ENCODE results near the gene CCDC127. TPM values are rescaled to one million over a fixed set of nuclear protein-coding genes. Genes with fewer than 3 reads are reported as not detected.

CCDC127 gene
- total RNA-seq, 2 donors from 2014 or later: 1.9 to 2.4 TPM

- Mint-ChIP-seq H3K27ac (no peak overlapping the region), H3K4me1 (no peaks in the 10 kb centered on the region), H3K4me3 (no peak overlapping the region), H3K36me3 (ENCODE audit: low read depth) (no peaks in the 10 kb centered on the region), H3K27me3 (peaks cover 1% of the 10 kb centered on the region)
- no peak for ATAC-seq
- H3K9me3 ChIP-seq (ENCODE audit: control insufficient read depth, low read length, poor library complexity, severe bottlenecking): no peaks in the 10 kb centered on the region
- DNase-seq: no peak
Measured at GRCh38 chr5:195401-196160, 22.4 kb downstream of the CCDC127 start.

GRCh38 chr5:194603-195209 lies 23.2 kb downstream of the CCDC127 start:
- Mint-ChIP-seq H3K36me3 (ENCODE audit: low read depth) (no peaks in the 10 kb centered on the region), H3K4me3 (no peak overlapping the region), H3K4me1 (peaks cover 4% of the 10 kb centered on the region), H3K27ac (no peak overlapping the region), H3K27me3 (peaks cover 5% of the 10 kb centered on the region)
- ATAC-seq (no peak), DNase-seq (no peak)
- H3K9me3 ChIP-seq (ENCODE audit: control insufficient read depth, low read length, poor library complexity, severe bottlenecking): no peaks in the 10 kb centered on the region

- DNase-seq (no peak), ATAC-seq (no peak)
- Mint-ChIP-seq H3K27me3 (peaks cover 5% of the 10 kb centered on the region), H3K27ac (no peak overlapping the region), H3K4me3 (no peak overlapping the region), H3K36me3 (ENCODE audit: low read depth) (no peaks in the 10 kb centered on the region), H3K4me1 (peaks cover 4% of the 10 kb centered on the region)
- H3K9me3 ChIP-seq (ENCODE audit: control insufficient read depth, low read length, poor library complexity, severe bottlenecking): no peaks in the 10 kb centered on the region
Measured at GRCh38 chr5:194102-194501, 23.9 kb downstream of the CCDC127 start.

- H3K27me3 Mint-ChIP-seq: peaks cover 5% of the 10 kb centered on the region
- DNase-seq: no peak
- H3K4me3 Mint-ChIP-seq: no peak overlapping the region
- ATAC-seq: no peak
- peaks cover 9% of the 10 kb centered on the region for H3K4me1 Mint-ChIP-seq
- no peaks in the 10 kb centered on the region for H3K36me3 Mint-ChIP-seq (ENCODE audit: low read depth)
- no peak overlapping the region for H3K27ac Mint-ChIP-seq
- no peaks in the 10 kb centered on the region for H3K9me3 ChIP-seq (ENCODE audit: control insufficient read depth, low read length, poor library complexity, severe bottlenecking)
Measured at GRCh38 chr5:192970-193831, 24.8 kb downstream of the CCDC127 start.

- DNase-seq: no peak
- no peaks in the 10 kb centered on the region for H3K36me3 Mint-ChIP-seq (ENCODE audit: low read depth)
- H3K27me3 Mint-ChIP-seq: peaks cover 5% of the 10 kb centered on the region
- H3K4me1 Mint-ChIP-seq: peaks cover 10% of the 10 kb centered on the region
- ATAC-seq: no peak
- H3K9me3 ChIP-seq (ENCODE audit: control insufficient read depth, low read length, poor library complexity, severe bottlenecking): no peaks in the 10 kb centered on the region
- no peak overlapping the region for H3K4me3 Mint-ChIP-seq
- H3K27ac Mint-ChIP-seq: no peak overlapping the region
Measured at GRCh38 chr5:192691-192969, 25.3 kb downstream of the CCDC127 start.

GRCh38 chr5:191949-192690 lies 25.8 kb downstream of the CCDC127 start:
- no peak for DNase-seq
- ATAC-seq: no peak
- no peaks in the 10 kb centered on the region for H3K9me3 ChIP-seq (ENCODE audit: control insufficient read depth, low read length, poor library complexity, severe bottlenecking)
- Mint-ChIP-seq H3K27ac (no peak overlapping the region), H3K4me1 (peaks cover 10% of the 10 kb centered on the region), H3K4me3 (no peak overlapping the region), H3K36me3 (ENCODE audit: low read depth) (no peaks in the 10 kb centered on the region), H3K27me3 (peaks cover 5% of the 10 kb centered on the region)

GRCh38 chr5:191036-191948 lies 26.7 kb downstream of the CCDC127 start, which contains the start of gene LRRC14B:
Gene LRRC14B (plus strand): TSS chr5:191495. CDS start chr5:191539, 44 bp downstream.
- no peaks in the 10 kb centered on the region for H3K36me3 Mint-ChIP-seq (ENCODE audit: low read depth)
- H3K27me3 Mint-ChIP-seq: peaks cover 5% of the 10 kb centered on the region
- H3K4me3 Mint-ChIP-seq: no peak within 1 kb of the TSS
- DNase-seq (no peak), ATAC-seq (no peak)
- peaks cover 10% of the 10 kb centered on the region for H3K4me1 Mint-ChIP-seq
- H3K27ac Mint-ChIP-seq: peak within 1 kb of the TSS; percentile 72
- H3K9me3 ChIP-seq (ENCODE audit: control insufficient read depth, low read length, poor library complexity, severe bottlenecking): no peaks in the 10 kb centered on the region

- no peak overlapping the region for H3K4me3 Mint-ChIP-seq
- H3K27me3 Mint-ChIP-seq: peaks cover 5% of the 10 kb centered on the region
- H3K27ac Mint-ChIP-seq: peak overlapping the region; percentile 72
- no peaks in the 10 kb centered on the region for H3K36me3 Mint-ChIP-seq (ENCODE audit: low read depth)
- H3K4me1 Mint-ChIP-seq: peaks cover 10% of the 10 kb centered on the region
- no peaks in the 10 kb centered on the region for H3K9me3 ChIP-seq (ENCODE audit: control insufficient read depth, low read length, poor library complexity, severe bottlenecking)
- DNase-seq: no peak
- no peak for ATAC-seq
Measured at GRCh38 chr5:190366-191035, 27.5 kb downstream of the CCDC127 start.

GRCh38 chr5:189976-190365 lies 28.0 kb downstream of the CCDC127 start:
- Mint-ChIP-seq H3K27ac (peak overlapping the region; percentile 72), H3K4me1 (peaks cover 10% of the 10 kb centered on the region), H3K4me3 (no peak overlapping the region), H3K27me3 (peaks cover 5% of the 10 kb centered on the region), H3K36me3 (ENCODE audit: low read depth) (no peaks in the 10 kb centered on the region)
- ATAC-seq (no peak), DNase-seq (no peak)
- no peaks in the 10 kb centered on the region for H3K9me3 ChIP-seq (ENCODE audit: control insufficient read depth, low read length, poor library complexity, severe bottlenecking)

GRCh38 chr5:189486-189885 lies 28.5 kb downstream of the CCDC127 start:
- no peak for DNase-seq
- Mint-ChIP-seq H3K4me1 (peaks cover 10% of the 10 kb centered on the region), H3K36me3 (ENCODE audit: low read depth) (no peaks in the 10 kb centered on the region), H3K27ac (no peak overlapping the region), H3K27me3 (peaks cover 5% of the 10 kb centered on the region), H3K4me3 (no peak overlapping the region)
- no peak for ATAC-seq
- H3K9me3 ChIP-seq (ENCODE audit: control insufficient read depth, low read length, poor library complexity, severe bottlenecking): no peaks in the 10 kb centered on the region

- DNase-seq (peak; percentile 68 to 83 (median 71)), ATAC-seq (peak; percentile 99)
- H3K4me1 Mint-ChIP-seq: peaks cover 10% of the 10 kb centered on the region
- no peaks in the 10 kb centered on the region for H3K36me3 Mint-ChIP-seq (ENCODE audit: low read depth)
- peak overlapping the region; percentile 7 for H3K4me3 Mint-ChIP-seq
- H3K27me3 Mint-ChIP-seq: peaks cover 5% of the 10 kb centered on the region
- H3K9me3 ChIP-seq (ENCODE audit: control insufficient read depth, low read length, poor library complexity, severe bottlenecking): no peaks in the 10 kb centered on the region
- H3K27ac Mint-ChIP-seq: no peak overlapping the region
Measured at GRCh38 chr5:188488-189481, 29.2 kb downstream of the CCDC127 start.
